CD4-positive, alpha-beta T cell treated with Interleukin-1 beta for 1 hour (primary cell): ENCODE measurements around the gene THAP5.
A peak's percentile ranks its signal among the peaks of the same experiment; 100 is the strongest.
"Not testable (repeated sequence)": the region's sequence is repeated elsewhere in the genome, so short reads cannot be mapped to it uniquely, and the experiment has no call there.

ENCODE experiments used
- DNase-seq, 2 donors: peaks; one replicate each; pipeline ENCODE4 v3.0.0-alpha.2; 2020 to 2022

The THAP5 gene

GRCh38 chr7:108581655-108582491, 12.4 kb upstream of the THAP5 start:
- no peak for DNase-seq

DNA sequence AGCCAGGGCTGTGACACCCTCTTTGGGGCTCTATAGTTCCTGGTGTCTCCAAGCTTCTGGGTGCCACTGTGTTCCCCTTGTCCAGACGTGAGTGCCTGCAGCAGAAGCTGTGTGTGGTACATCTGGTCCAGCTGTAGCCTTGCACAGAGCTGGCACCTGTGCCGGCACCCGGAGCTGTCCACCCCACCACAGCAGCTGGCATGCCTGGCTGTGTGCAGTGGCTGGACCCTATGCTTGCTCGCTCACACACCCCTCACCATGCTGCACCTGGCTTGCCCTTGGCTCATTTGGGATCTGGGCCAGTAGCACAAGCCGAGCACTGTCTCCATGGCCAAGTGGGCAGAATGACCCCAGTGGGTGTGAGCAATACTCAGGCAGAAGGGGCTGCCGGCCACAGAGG, 10.8 kb upstream of the THAP5 start:
- no peak for DNase-seq

DNA sequence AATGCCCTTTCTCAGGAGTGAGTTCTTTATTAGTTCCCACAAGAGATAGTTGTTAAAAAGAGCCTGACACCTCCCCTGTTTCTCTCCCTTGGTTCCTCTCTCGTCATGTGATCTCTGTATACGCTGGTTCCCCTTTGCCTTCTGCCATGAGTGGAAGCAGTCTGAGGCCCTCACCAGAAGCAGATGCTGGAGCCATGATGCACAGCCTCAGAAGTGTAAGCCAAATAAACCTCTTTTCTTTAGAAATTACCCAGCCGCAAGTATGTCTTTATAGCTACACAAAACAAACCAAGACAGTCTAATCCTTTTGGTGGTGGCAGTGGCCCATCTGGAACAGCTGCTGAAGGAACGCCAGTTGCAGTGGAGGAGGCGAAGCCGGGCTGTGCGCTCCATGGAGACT, 9.4 kb upstream of the THAP5 start:
- DNase-seq = no peak

DNA sequence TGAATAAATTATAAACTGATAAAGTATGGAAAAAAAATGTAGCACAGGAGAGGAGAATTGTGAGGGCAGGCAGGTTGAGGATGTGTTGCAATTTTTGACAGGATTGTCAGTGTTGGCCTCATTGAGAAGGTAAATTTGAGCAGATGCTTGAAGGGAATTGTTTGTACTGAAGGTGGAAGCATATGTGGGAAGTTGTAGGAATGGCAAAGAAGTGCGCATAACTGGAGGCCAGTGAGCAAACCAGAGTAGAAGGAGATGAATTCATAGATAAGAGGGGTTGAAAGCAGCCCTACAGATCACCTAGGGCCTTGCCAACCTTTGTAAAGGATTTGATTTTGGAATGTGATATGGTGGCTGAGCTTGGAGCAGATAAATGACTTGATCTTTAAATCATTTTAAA, 6.6 kb upstream of the THAP5 start:
- DNase-seq = no peak

DNA sequence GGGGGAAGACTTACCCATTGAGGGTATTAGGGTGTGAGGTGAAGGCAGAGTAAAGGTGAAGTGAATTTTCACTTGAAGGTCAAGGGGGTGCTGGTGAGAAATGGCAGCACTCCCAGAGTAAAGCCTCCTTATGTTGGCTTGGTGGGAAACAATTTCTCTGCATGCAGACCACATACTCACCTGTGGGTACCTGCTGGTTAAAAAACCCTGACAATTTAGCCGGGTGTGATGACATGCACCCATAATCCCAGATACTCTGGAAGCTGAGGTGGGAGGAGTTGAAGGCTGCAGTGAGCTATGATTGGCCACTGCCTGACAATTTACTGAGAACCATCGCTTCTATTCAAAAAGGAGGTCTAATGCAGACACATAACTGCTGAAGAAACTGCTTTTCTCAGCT, 5.7 kb upstream of the THAP5 start:
- DNase-seq = no peak

- no peak for DNase-seq
These were observed 3.0 kb upstream of the THAP5 start for GRCh38 chr7:108572480-108572879.

DNA sequence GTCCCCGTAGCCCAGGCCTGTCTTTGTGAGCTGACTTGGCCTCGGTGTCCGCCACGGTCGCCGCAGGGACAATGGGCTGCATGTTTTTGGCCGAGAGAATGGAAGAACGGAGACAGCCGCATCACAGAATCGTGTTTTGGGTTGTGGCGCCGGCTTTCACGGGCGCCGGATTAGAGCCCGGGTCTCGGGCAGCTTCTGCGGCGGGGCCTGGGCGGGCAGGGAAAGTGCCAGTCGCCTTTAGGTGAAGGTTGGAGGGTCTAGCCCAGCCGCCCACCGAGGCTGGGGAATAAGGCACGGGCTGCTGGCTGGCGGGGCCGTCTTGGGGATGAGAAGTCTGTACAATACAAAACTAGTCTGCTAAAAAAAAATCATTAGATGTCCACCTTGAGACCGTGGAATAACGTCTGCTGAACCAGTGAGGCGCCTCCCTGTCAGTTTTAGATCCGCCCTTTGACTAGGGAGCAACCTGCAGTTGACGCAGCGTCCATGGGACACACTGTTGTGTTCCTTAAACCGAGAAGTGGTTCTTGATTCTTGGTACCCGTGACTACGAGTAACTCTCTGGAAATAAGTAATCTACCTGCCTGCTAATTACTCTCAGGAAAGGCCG, 745 bp upstream of the THAP5 start:
- peak; percentile 48 to 50 for DNase-seq

GRCh38 chr7:108568801-108569380, 615 bp downstream of the THAP5 start:
- no peak for DNase-seq

- DNase-seq = no peak
These were observed 3.5 kb downstream of the THAP5 start for GRCh38 chr7:108565987-108566386.

DNA sequence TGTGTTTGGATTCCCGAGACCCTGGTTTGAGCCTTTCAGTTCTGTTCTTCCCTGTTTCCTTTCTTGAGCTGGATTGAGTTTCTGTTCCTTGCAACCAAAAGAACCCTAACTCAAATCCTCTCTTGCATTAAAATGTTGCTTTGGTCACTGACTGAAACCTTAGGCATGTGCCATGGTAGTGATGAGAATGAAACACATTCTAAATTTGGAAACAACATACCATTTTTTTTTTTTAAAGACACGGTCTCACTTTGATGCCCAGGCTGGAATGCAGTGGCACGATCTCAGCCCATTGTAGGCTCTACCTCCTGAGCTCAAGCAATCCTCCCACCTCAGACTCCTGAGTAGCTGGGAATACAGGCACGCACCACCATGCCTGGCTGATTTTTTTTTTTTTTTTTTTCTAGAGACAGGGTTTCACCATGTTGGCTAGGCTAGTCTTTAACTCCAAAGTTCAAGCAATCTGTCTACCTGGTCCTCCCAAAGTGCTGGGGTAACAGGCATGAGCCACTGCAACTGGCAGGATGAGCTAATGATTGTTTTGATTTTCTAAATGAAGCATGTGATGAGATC, 8.4 kb downstream of the THAP5 start:
- no peak for DNase-seq

- no peak for DNase-seq
These were observed 10.3 kb downstream of the THAP5 start for GRCh38 chr7:108559253-108559652.

- no peak for DNase-seq
These were observed 11.9 kb downstream of the THAP5 start for GRCh38 chr7:108557617-108558016.

GRCh38 chr7:108557191-108557590, 12.3 kb downstream of the THAP5 start:
- no peak for DNase-seq

- not testable (repeated sequence) for DNase-seq
These were observed 12.8 kb downstream of the THAP5 start for GRCh38 chr7:108556665-108557064.

- not testable (repeated sequence) for DNase-seq
These were observed 21.2 kb downstream of the THAP5 start for GRCh38 chr7:108548141-108548896.

GRCh38 chr7:108541478-108541877, 28.0 kb downstream of the THAP5 start:
- no peak for DNase-seq

GRCh38 chr7:108538685-108539084, 30.8 kb downstream of the THAP5 start:
- not testable (repeated sequence) for DNase-seq

DNA sequence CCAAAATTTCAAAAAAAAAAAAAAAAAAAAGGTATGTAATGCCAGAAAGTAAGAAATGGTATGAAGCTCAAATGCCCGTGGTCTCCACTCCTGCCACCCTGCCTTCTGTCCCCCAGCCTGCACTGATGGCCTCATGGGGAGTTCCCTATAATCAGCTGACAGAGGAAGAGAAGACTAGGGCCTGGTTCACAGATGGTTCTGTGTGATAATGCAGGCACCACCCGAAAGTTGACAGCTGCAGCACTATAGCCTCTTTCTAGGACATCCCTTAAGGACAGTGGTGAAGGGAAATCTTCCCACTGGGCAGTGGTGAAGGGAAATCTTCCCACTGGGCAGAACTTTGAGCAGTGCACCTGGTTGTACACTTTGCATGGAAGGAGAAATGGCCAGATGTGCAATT, 31.3 kb downstream of the THAP5 start:
- not testable (repeated sequence) for DNase-seq

DNA sequence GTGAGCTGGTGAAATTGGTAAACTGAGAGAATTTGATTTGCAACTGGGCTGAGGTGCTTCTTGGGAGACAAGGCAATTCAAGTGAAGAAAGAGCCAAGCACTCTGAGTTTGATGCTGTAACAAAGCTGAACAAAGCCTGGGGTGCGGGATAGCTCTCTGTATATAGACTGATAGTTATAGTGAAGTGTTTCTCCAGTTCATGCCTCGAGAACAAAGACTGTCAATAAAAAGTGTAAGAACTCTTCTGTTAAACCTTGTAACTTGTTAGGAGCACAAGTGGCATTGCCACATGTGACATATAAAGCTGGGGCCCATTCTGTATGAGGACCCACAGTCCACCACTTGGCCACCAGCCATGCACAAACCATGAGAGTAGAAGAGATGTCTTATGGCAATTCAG, 32.3 kb downstream of the THAP5 start:
- no peak for DNase-seq

DNA sequence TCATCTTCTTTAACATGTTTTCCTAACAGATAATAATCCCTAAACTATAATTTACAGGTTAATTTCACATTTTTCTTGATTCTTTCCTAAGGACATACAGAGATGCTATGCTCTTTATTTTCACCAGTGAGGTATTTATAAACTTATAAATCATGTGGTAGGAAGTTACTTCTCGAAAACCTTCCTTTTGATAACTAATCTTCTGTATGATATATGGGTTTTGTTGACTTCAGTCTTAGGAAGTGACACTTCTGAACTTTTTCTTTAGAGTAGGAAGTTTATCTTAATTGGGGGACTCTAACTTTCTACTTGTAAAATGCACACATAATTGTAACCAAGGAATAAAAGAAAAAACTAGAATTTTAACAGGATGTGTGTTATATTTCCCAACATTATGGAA, 33.8 kb downstream of the THAP5 start:
- DNase-seq = no peak

DNA sequence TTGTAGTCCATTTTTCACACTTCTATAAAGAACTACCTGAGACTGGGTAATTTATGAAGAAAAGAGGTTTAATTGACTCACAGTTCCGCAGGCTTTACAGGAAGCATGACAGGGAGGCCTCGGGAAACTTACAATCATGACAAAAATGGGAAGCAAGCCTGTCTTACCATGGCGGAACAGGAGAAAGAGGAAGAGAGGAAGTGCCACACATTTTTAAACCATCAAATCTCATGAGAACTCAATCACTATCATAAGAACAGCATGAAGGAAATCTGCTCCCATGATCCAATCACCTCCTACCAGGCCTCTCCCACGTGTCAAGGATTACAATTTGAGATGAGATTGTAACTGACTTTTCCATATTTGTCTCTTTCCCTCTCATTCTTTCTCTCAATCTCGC, 34.2 kb downstream of the THAP5 start:
- DNase-seq = no peak

- no peak for DNase-seq
These were observed 35.8 kb downstream of the THAP5 start for GRCh38 chr7:108533712-108534111.

- DNase-seq = no peak
These were observed 40.2 kb downstream of the THAP5 start for GRCh38 chr7:108529341-108529740.
